ENCODE measurements around the gene RIN2. TPM values are rescaled to one million over a fixed set of nuclear protein-coding genes. Genes with fewer than 3 reads are reported as not detected.

RIN2 gene
- 57.9 and 75.0 TPM in 2 replicates for total RNA-seq

GRCh38 chr20:19758133-19758500 is at the start of gene RIN2:
Gene RIN2 (plus strand): TSS chr20:19758258. CDS start chr20:19889602, 131,344 bp downstream.

Measured in mammary microvascular endothelial cell (primary cell).